ENCODE results near the gene SASS6.

Gene SASS6

GRCh38 chr1:100035214-100035613, 97.5 kb downstream of the SASS6 start:
- no peaks in the 10 kb centered on the region for H3K36me3 ChIP-seq (ENCODE audit: control insufficient read depth, insufficient read depth, low read length)
- no peak for DNase-seq (ENCODE audit: low read depth, low spot score)
- no peak overlapping the region for H3K27ac ChIP-seq (ENCODE audit: low read length)
- H3K27me3 ChIP-seq (ENCODE audit: control insufficient read depth, insufficient read depth, low read length): no peaks in the 10 kb centered on the region
- H3K4me1 ChIP-seq (ENCODE audit: control insufficient read depth, insufficient read depth, low read length): no peaks in the 10 kb centered on the region
- no peaks in the 10 kb centered on the region for H3K9me3 ChIP-seq (ENCODE audit: control insufficient read depth, insufficient read depth, low read length)
- no peak overlapping the region for H3K4me3 ChIP-seq (ENCODE audit: low read length)
- no CpG with 5 or more reads among the region's 1 CpG for WGBS (ENCODE audit: insufficient coverage, insufficient read length)

GRCh38 chr1:100034470-100034869, 98.3 kb downstream of the SASS6 start:
- Histone ChIP-seq H3K27ac (ENCODE audit: low read length) (no peak overlapping the region), H3K9me3 (ENCODE audit: control insufficient read depth, insufficient read depth, low read length) (no peaks in the 10 kb centered on the region), H3K4me1 (ENCODE audit: control insufficient read depth, insufficient read depth, low read length) (no peaks in the 10 kb centered on the region), H3K36me3 (ENCODE audit: control insufficient read depth, insufficient read depth, low read length) (no peaks in the 10 kb centered on the region), H3K4me3 (ENCODE audit: low read length) (no peak overlapping the region), H3K27me3 (ENCODE audit: control insufficient read depth, insufficient read depth, low read length) (no peaks in the 10 kb centered on the region)
- DNase-seq (ENCODE audit: low read depth, low spot score): no peak

Data from iPS DF 6.9 (cell line).